Suppressor macrophage treated with lipopolysaccharide for 4 hours (primary cell): ENCODE measurements around the gene MTA3.
"Not testable (repeated sequence)": the region's sequence is repeated elsewhere in the genome, so short reads cannot be mapped to it uniquely, and the experiment has no call there.

Experiments
- DNase-seq: peaks from one replicate; pipeline ENCODE4 v3.0.0-alpha.2; 2020

The MTA3 gene

GRCh38 chr2:42614838-42615237 lies 46.4 kb downstream of the MTA3 start:
- DNase-seq = no peak

- no peak for DNase-seq
These were observed 49.7 kb downstream of the MTA3 start for GRCh38 chr2:42618116-42618515.

GRCh38 chr2:42618972-42619371 lies 50.5 kb downstream of the MTA3 start:
- peak; percentile 22 for DNase-seq

- not testable (repeated sequence) for DNase-seq
These were observed 53.2 kb downstream of the MTA3 start for GRCh38 chr2:42621626-42622025.

GRCh38 chr2:42622943-42623676 lies 54.7 kb downstream of the MTA3 start:
- no peak for DNase-seq

- no peak for DNase-seq
These were observed 55.6 kb downstream of the MTA3 start for GRCh38 chr2:42624047-42624446.

- not testable (repeated sequence) for DNase-seq
These were observed 59.6 kb downstream of the MTA3 start for GRCh38 chr2:42628024-42628423.

GRCh38 chr2:42636934-42637333 lies 68.5 kb downstream of the MTA3 start:
- no peak for DNase-seq

GRCh38 chr2:42638080-42638784 lies 69.8 kb downstream of the MTA3 start:
- DNase-seq = no peak

GRCh38 chr2:42639340-42640077 lies 71.1 kb downstream of the MTA3 start:
- DNase-seq = no peak

GRCh38 chr2:42640261-42640660 lies 71.8 kb downstream of the MTA3 start:
- DNase-seq = no peak

GRCh38 chr2:42642371-42642770 lies 73.9 kb downstream of the MTA3 start:
- DNase-seq = not testable (repeated sequence)

GRCh38 chr2:42645551-42645950 lies 77.1 kb downstream of the MTA3 start:
- DNase-seq = no peak

GRCh38 chr2:42648796-42649195 lies 80.4 kb downstream of the MTA3 start:
- DNase-seq = peak; percentile 86

GRCh38 chr2:42651057-42651456 lies 82.6 kb downstream of the MTA3 start:
- DNase-seq = no peak

- DNase-seq = no peak
These were observed 83.7 kb downstream of the MTA3 start for GRCh38 chr2:42652086-42652485.

- no peak for DNase-seq
These were observed 84.6 kb downstream of the MTA3 start for GRCh38 chr2:42653039-42653438.

- no peak for DNase-seq
These were observed 85.5 kb downstream of the MTA3 start for GRCh38 chr2:42653908-42654445.

- DNase-seq = no peak
These were observed 89.9 kb downstream of the MTA3 start for GRCh38 chr2:42658306-42658705.

- no peak for DNase-seq
These were observed 91.2 kb downstream of the MTA3 start for GRCh38 chr2:42659609-42660008.

GRCh38 chr2:42663106-42663780 lies 94.8 kb downstream of the MTA3 start:
- peak; percentile 77 for DNase-seq

GRCh38 chr2:42663828-42664227 lies 95.4 kb downstream of the MTA3 start:
- DNase-seq = peak; percentile 32
